ENCODE measurements around the gene CLDN8.

The CLDN8 gene

DNA sequence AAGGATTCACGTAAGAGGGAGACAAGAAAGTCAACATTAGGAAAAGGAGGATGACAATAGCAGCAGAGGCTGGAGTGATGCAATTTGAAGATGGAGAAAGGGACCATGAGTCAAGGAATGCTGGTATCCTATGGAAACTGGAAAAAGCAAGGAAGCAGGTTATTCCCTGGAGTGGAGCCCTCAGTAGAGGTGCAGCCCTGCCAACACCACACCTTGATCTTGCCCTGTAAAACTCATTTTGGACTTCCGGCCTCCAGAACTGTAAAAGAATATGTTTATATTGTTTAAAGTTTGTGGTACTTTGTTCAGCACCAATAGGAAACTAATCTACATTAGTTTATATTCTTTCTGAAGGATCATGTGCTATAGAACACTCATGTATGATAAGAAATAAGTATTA lies 29.7 kb downstream of the CLDN8 start:
- TF ChIP-seq, protein P1, sequence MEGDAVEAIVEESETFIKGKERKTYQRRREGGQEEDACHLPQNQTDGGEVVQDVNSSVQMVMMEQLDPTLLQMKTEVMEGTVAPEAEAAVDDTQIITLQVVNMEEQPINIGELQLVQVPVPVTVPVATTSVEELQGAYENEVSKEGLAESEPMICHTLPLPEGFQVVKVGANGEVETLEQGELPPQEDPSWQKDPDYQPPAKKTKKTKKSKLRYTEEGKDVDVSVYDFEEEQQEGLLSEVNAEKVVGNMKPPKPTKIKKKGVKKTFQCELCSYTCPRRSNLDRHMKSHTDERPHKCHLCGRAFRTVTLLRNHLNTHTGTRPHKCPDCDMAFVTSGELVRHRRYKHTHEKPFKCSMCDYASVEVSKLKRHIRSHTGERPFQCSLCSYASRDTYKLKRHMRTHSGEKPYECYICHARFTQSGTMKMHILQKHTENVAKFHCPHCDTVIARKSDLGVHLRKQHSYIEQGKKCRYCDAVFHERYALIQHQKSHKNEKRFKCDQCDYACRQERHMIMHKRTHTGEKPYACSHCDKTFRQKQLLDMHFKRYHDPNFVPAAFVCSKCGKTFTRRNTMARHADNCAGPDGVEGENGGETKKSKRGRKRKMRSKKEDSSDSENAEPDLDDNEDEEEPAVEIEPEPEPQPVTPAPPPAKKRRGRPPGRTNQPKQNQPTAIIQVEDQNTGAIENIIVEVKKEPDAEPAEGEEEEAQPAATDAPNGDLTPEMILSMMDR (conservative IDR thresholded peaks at IDR 0.05; ENCODE audit: low read depth, low read length) = no peak

DNA sequence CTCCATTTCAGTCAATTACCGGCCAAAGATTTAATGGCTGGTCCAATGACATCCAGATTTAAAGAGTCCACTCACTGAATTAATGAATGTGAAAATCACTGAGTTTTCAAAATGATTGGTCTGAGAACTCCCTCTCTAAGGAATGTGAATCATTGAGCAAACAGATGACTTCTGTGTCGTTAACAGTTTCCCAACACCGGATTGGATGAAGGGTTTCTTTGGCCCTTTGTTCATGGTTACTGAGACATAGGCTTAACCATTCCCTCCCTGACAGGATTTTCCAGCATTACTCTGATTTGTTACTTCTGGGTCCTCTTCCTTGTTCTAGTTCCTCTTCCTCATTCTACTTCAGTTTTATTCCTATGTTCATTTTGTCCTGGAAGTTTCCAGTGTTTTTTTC lies 47.8 kb downstream of the CLDN8 start:
- no peak for DNase-seq (ENCODE audit: low read depth)
- no peak overlapping the region for H3K4me3 ChIP-seq (ENCODE audit: low read depth, low read length)
- TF ChIP-seq, protein P1 (conservative IDR thresholded peaks at IDR 0.05; ENCODE audit: low read depth, low read length) = no peak

More for the DNA sequence above, 29.7 kb downstream of the CLDN8 start:
- no peak overlapping the region for H3K4me3 ChIP-seq (ENCODE audit: low read depth, low read length)
- no peak for DNase-seq (ENCODE audit: low read depth)

DNA sequence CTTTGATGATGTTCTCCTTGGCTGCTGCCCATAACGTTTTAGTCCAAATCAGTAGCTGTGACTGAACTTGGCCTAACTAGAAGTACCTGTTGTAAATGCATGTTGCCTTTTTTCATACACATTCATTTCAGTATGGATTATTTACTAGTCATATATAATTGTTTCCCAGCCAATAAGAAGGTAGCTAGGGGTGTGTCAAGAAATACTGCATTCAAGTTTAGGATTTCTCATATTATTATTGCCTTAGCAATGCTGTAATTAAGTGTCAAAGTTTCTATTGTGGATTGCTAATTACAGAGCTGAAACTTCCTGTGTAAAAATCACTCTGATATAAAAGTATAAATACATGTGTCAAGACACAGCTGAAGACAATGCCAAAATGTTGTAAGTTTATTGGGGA lies 49.2 kb downstream of the CLDN8 start, which contains the start of gene CLDN17:
Gene CLDN17 (minus strand): TSS at position 101 of the 400 bp plus-strand sequence. CDS start 188 bp downstream, outside the sequence.
- DNase-seq (ENCODE audit: low read depth) = no peak
- TF ChIP-seq, protein P1 (conservative IDR thresholded peaks at IDR 0.05; ENCODE audit: low read depth, low read length) = no peak
- H3K4me3 ChIP-seq (ENCODE audit: low read depth, low read length) = no peak within 1 kb of the TSS

DNA sequence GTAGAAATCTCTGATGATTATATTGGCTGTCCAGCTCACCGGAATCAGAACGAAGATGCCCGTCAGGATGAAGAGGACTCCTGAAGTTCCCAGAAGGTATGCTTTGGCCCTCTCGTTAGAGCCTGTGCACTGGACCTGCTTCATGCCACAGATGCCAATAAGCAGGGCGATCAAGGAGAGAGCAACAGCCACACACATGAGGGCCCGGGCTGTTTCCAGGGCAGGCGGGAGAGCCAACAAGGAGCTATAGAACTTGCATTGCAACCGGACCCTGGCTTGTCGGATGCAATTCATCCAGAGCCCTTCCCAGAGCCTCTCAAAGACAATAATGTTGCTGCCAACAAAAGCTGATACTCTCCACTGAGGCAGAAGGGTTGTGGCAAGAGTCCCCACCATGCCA lies 49.7 kb downstream of the CLDN8 start:
- H3K4me3 ChIP-seq (ENCODE audit: low read depth, low read length) = no peak overlapping the region
- TF ChIP-seq, protein P1 (conservative IDR thresholded peaks at IDR 0.05; ENCODE audit: low read depth, low read length) = no peak
- no peak for DNase-seq (ENCODE audit: low read depth)

DNA sequence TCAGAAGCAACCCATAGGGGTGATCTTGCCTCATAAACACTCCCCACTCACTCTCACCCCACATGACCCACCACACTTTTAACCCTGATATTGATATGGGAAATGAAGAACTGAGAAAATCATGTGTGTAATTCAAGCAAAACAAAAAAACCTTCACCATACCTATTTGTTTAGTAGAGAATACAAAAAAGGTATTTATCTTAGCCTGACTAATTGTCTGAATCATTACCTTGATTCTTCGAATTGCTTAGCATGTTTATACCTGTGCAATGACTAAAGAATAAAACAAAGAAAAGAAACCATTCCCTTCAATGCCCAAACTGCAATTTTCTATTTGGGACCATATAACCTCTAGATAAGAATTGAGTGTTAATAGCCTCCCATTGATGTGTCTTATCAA lies 51.1 kb downstream of the CLDN8 start:
- DNase-seq (ENCODE audit: low read depth) = no peak
- H3K4me3 ChIP-seq (ENCODE audit: low read depth, low read length) = no peak overlapping the region
- TF ChIP-seq, protein P1 (conservative IDR thresholded peaks at IDR 0.05; ENCODE audit: low read depth, low read length) = no peak

All from choroid plexus epithelial cell (primary cell).